NCI-H2196 (cell line): ENCODE data around the gene ASPHD1.
"Not testable (repeated sequence)": the region's sequence is repeated elsewhere in the genome, so short reads cannot be mapped to it uniquely, and the experiment has no call there.

ENCODE experiments used
- DNase-seq: peaks from one replicate; lab custom pipeline; 2025; ENCODE audit not compliant: unreplicated experiment; lab: John Stamatoyannopoulos, UW

The ASPHD1 gene

DNA sequence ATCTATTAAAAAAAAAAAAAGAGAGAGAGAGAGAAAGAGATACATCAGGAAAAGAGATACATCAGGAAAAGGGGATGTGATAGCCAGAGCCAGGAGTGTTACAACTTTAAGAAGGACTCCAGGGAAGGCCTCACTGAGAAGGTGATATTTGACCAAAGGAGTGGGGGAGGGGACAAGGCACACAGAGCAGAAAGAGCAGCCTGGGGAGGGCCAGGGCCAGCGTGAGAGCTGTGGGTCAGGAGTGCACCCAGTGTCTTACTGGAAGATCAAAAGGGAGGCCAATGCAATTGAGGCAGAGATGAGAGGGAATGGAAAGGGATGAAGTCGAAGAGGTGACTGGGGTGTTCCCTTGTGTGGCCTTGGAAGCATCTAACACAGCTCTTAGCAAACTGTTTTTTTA is 7.7 kb downstream of the ASPHD1 start:
- DNase-seq, result no peak

GRCh38 chr16:29908719-29909220 is 8.5 kb downstream of the ASPHD1 start:
- no peak for DNase-seq

DNA sequence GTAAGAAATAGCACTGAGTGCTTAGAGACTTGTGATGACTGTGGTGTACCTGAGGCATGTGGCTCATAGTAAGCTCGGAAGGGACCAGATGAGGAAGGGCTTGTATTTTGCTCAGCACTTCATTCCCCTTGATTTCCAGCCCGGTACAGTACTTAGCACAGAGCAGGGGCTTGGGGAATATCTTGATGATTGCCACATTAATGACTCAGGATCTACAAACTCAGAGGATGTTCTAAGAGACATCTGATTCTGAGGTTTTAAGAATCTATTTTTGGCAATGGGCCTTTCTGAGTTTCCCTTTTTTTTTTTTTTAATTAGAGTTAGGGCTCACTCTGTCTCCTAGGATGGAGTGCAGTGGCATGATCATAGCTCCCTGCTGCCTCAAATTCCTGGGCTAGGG is 9.1 kb downstream of the ASPHD1 start:
- DNase-seq, result no peak

DNA sequence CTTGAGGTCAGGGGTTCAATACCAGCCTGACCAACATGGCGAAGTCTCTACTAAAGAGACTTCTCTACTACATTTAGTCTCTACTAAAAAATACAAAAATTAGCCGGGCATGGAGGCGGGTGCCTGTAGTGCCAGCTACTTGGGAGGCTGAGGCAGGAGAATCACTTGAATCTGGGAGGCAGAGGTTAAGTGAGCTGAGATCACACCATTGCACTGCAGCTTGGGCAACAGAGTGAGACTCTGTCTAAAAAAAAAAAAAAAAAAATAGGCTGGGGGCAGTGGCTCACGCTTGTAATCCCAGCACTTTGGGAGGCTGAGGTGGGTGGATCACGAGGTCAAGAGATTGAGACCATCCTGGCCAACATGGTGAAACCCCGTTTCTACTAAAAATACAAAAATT is 9.6 kb downstream of the ASPHD1 start:
- not testable (repeated sequence) for DNase-seq

- DNase-seq, result no peak
Observed at GRCh38 chr16:29910819-29911675, 10.8 kb downstream of the ASPHD1 start.

DNA sequence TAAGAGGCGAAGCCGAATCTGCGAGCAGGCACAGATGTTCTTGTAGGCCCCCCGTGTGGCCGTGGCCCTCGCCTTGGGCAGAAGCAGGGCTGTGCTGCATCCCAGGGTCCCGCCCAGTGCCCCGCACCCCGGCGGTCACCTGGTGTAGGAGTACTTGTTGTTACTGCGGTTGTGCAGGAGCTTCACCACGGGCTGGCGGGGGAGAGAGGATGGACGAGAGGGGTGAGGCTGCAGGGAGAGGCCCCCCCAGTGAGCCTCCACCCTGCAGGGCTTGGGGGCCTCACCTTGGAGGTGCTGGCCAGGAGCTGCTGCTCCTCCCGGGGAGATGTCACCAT is 11.4 kb downstream of the ASPHD1 start:
- no peak for DNase-seq

DNA sequence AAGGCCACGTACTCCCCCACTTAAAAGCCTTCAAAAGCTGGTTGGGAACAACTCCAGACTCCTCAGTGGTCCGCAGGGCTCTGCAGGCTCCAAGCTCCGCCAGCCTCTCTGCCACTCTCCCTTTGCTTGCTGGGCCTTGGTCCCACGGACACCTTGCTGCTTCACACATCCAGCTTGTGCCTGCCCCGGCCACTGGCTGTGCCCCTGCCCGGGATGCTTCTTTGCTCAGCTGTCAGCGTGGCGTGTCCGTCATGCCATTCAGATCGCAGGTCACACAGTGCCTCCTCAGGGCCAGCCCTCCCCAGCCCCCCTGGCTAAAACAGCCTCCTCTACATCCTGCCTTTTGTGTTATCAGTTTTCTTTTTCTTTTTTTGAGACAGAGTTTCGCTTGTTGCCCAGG is 11.8 kb downstream of the ASPHD1 start:
- no peak for DNase-seq

DNA sequence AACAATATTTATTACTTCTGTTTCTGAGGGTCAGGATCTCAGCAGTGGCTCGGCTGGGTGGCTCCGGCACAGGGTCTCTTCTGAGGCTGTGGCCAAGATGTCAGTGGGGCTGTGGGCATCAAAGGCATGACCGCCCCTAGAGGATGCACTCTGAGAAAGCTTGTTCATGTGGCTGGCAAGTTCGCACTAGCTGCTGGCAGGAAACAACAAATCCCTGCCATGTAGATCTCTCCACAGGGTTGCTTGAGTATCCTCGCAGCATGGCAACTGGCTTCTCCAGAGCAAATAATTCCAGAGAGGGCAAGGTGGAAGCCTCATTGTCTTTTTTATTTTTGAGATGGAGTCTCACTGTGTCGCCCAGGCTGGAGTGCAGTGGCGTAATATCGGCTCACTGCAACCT is 13.2 kb downstream of the ASPHD1 start:
- no peak for DNase-seq

DNA sequence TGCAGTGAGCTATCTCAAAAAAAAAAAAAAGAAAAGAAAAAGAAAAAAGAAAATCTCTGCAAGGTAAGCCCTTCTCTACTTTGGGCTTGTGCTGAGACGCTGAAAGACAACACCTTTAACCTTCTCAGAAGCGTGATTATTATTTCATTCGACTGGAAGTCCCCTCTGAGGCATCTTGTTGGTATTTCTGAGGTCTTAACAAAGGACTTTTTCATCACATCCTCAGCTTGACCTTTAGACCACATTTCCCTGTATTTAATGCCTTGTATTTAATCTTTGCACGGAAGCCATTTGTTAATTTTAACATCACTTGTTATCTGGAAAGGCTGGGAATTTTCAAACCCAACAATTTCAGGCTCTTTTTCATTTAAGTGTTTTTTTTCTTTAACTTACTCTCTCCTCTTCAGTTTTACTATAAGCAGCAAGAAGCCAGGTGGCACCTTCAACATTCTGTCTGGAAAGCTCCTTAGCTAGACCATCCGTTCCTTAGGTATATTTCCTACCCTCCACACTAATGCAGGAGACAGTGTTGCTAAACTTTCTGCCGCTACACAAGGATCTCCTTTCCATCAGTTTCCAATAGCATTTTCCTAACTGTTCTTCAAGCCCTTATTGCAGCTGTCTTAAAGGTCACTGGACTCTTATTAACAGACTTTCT is 15.4 kb downstream of the ASPHD1 start:
- no peak for DNase-seq

- no peak for DNase-seq
Observed at GRCh38 chr16:29916979-29917378, 16.7 kb downstream of the ASPHD1 start.

DNA sequence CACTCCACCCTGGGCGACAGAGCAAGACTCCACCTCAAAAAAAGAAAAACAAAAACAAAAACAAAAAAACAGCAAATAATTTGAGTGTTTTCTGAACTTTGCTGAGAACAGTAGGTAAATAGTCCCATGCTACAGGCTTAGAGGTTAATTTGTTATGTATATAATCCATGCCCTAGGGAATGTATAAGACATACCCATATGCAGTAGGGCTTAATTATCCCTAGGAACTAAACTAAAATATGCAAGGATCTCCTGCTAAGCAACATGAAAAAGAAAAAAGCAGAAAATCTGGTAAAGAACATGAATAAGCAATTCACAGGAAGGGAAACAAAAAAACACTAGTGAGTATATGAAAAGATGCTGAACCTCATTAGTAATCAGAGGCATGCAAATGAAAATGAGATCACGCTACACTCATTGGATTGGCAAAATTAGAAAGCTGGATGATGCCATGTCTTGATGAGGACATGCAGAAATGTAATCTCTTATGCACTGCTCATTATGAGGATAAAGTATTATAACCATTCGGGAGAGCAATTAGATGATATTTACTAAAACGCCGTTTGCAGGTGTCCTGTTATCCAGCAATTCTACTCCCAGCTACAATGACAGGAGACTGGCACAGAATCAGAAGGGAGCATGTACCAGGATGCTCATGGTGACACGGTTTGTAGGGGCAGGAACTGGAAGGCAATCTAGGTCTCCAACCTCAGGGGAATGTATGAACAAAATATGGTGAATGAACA is 20.2 kb downstream of the ASPHD1 start:
- no peak for DNase-seq

DNA sequence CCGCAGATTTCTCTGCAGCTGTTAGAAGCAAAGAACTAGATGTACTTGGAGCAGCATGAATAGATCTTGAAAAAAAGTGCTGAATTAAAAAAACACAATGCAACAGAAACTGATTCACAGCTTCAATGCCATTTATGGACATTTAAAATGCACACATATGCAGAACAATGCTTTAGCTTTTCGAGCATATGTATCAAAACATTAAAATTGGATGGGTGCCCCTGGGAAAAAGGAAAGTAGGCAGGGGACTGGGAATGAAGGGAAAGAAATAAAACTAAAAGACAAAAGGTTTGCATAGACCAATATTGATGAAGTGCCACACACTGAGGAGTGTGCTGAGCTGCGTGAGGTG is 20.7 kb downstream of the ASPHD1 start:
- no peak for DNase-seq

DNA sequence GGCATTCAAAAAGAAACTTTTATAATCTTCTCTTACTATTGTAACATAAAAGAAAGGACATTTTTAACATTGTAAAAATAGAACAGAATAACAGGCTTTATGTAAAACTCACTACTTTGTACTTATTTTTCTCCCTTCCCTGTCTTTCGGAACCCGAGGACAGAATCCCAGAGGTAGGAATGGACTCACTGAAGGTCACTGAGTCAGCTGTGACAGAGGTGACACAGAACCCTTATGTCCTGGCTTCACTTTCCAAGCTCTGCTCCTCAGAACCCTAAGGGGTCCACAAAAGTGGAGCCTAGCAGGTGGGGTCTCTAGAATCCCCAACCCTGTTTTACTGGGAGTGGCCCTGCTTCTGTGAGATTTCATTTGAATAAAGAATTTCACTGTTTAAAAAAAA is 22.0 kb downstream of the ASPHD1 start:
- no peak for DNase-seq

- no peak for DNase-seq
Observed at GRCh38 chr16:29922986-29923501, 22.8 kb downstream of the ASPHD1 start.

GRCh38 chr16:29925105-29925756 is 24.9 kb downstream of the ASPHD1 start:
- DNase-seq, result no peak

- DNase-seq, result peak; percentile 76
Observed at GRCh38 chr16:29925781-29926710, 25.8 kb downstream of the ASPHD1 start, which contains the start of gene KCTD13. Gene KCTD13 (minus strand): TSS chr16:29926226. CDS start chr16:29926033, 193 bp downstream.

- no peak for DNase-seq
Observed at GRCh38 chr16:29926711-29927052, 26.4 kb downstream of the ASPHD1 start.

DNA sequence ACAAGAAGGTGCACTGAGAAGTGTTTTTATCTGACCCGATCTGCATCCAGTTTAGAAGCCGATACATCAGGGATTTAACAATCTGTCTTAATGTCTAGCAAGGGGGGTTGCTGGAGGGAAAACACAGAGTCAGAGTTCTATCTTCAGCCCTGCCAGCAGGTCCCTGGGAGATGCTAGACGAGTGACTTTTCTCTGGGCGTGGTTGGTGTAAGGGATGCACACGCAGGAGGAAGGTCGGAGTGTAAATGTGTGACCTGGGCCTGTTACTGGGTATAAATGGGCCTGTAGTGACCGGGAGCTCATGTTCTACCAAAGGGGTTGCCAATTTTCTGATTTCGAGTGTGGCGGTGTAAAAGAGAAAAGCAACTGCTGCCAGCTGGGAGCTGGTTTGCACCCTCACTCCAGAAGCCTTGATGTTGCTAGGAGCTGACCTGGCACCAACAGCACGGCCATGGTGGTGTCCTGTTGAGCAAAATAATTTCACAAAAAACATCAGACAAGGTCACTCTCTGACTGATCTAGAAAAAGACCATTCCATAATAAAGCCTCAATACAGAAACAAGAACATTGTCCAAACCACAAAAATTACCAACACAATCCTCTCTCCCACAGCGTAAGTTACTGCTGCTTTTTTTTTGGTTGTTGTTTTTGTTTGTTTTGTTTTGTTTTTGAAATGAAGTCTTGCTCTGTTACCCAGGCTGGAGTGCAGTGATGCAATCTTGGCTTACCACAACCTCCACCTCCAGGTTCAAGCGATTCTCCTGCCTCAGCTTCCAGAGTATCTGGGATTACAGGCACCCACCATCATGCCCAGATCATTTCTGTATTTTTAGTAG is 27.0 kb downstream of the ASPHD1 start:
- DNase-seq, result no peak

DNA sequence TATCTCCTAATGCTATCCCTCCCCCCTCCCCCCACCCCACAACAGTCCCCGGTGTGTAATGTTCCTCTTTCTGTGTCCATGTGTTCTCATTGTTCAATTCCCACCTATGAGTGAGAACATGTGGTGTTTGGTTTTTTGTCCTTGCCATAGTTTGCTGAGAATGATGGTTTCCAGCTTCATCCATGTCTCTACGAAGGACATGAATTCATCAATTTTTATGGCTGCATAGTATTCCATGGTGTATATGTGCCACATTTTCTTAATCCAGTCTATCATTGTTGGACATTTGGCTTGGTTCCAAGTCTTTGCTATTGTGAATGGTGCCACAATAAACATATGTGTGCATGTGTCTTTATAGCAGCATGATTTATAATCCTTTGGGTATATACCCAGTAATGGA is 31.5 kb downstream of the ASPHD1 start:
- DNase-seq, result not testable (repeated sequence)
